Endodermal cell (in vitro differentiated cells): Measurements from ENCODE around the gene SNX9. TPM values are rescaled to one million over a fixed set of nuclear protein-coding genes. Genes with fewer than 3 reads are reported as not detected.

Experiments
- DNase-seq: peaks from one replicate; pipeline ENCODE4 v3.0.0-alpha.2; 2017
- H3K27ac ChIP-seq: 2 replicates; pipeline ENCODE4 v1.5.1; 2013; ENCODE audit warnings: mild to moderate bottlenecking, low read depth, low read length, moderate library complexity
- H3K27me3 ChIP-seq: 2 replicates; pipeline ENCODE4 v1.6.1; 2013; ENCODE audit warnings: mild to moderate bottlenecking, low read length, moderate library complexity; ENCODE audit not compliant: insufficient read depth, control insufficient read depth, poor library complexity, severe bottlenecking
- H3K36me3 ChIP-seq: 2 replicates; pipeline ENCODE4 v1.7.0; 2013; ENCODE audit warnings: mild to moderate bottlenecking, low read length, moderate library complexity; ENCODE audit not compliant: control insufficient read depth, insufficient read depth
- H3K4me1 ChIP-seq: one replicate; pipeline ENCODE4 v1.7.0; 2013; ENCODE audit warnings: low read length; ENCODE audit not compliant: control insufficient read depth, insufficient read depth
- H3K4me3 ChIP-seq: 2 replicates; pipeline ENCODE4 v1.5.1; 2013; ENCODE audit warnings: mild to moderate bottlenecking, low read length, moderate library complexity
- H3K9ac ChIP-seq: 2 replicates; pipeline ENCODE4 v1.6.1; 2013; ENCODE audit warnings: mild to moderate bottlenecking, low read length, moderate library complexity; ENCODE audit not compliant: poor library complexity, severe bottlenecking; ENCODE audit errors: extremely low read depth
- H3K9me3 ChIP-seq: 2 replicates; pipeline ENCODE4 v1.6.1; 2013; ENCODE audit warnings: mild to moderate bottlenecking, low read length, moderate library complexity; ENCODE audit not compliant: control insufficient read depth
- H3K27ac Mint-ChIP-seq: 2 replicates; pipeline ENCODE4 v1.8.0; 2020; ENCODE audit warnings: mixed read lengths
- H3K27me3 Mint-ChIP-seq: 2 replicates; pipeline ENCODE4 v1.8.0; 2021; ENCODE audit warnings: mild to moderate bottlenecking, mixed read lengths; ENCODE audit not compliant: insufficient read depth
- H3K36me3 Mint-ChIP-seq: 2 replicates; pipeline ENCODE4 v1.8.0; 2020; ENCODE audit warnings: low read depth, mixed read lengths
- H3K4me1 Mint-ChIP-seq: 2 replicates; pipeline ENCODE4 v1.8.0; 2020; ENCODE audit warnings: mixed read lengths
- H3K4me3 Mint-ChIP-seq: 2 replicates; pipeline ENCODE4 v1.8.0; 2020; ENCODE audit warnings: mild to moderate bottlenecking, moderate library complexity, mixed read lengths
- H3K9me3 Mint-ChIP-seq: 2 replicates; pipeline ENCODE4 v1.8.0; 2020; ENCODE audit warnings: mild to moderate bottlenecking, mixed read lengths
- CTCF ChIP-seq: fragments of 200-600 bp; sonication (generic); conservative IDR thresholded peaks from 2 replicates; pipeline ENCODE4 v1.5.0; 2021; ENCODE audit warnings: antibody characterized with exemption, mild to moderate bottlenecking
- WGBS, 2 experiments: methylation state at CpG; one replicate each; pipeline versions ENCODE4 v1.1.5 to v1.1.7; 2013; ENCODE audit warnings: missing lambda C conversion rate in 2 of 2, mixed read lengths in 1 of 2; ENCODE audit not compliant: insufficient coverage in 1 of 2, insufficient read length in 1 of 2; 5-methylcytosine and 5-hydroxymethylcytosine counted together
- total RNA-seq, 2 donors: library from RNA; stranded (reverse); fragmentation: NEBNext Ultra II Directional in 1 of 2; extraction: Animal tissue kit (Norgen Biotek cat#: 25700) in 1 of 2; gene quantifications; 2 replicates in 1 of 2; 3 replicates in 1 of 2; pipeline ENCODE4 v1.2.1, GENCODE V29; 2021

The SNX9 gene
- total RNA-seq, 2 donors from 2014 or later: 30.6 to 33.0 TPM

- Mint-ChIP-seq H3K27ac (no peak overlapping the region), H3K36me3 (peaks cover 86% of the 10 kb centered on the region), H3K4me3 (no peak overlapping the region), H3K9me3 (peaks cover 2% of the 10 kb centered on the region), H3K27me3 (no peaks in the 10 kb centered on the region), H3K4me1 (peaks cover 8% of the 10 kb centered on the region)
- no peak overlapping the region for H3K9ac ChIP-seq
- 90 to 100% methylated on average over 1 to 4 of the region's 4 CpGs for WGBS, 2 experiments
- H3K9me3 ChIP-seq: peaks cover 13% of the 10 kb centered on the region
- H3K27me3 ChIP-seq: no peaks in the 10 kb centered on the region
- no peak for DNase-seq
- H3K4me3 ChIP-seq: no peak overlapping the region
- no peaks in the 10 kb centered on the region for H3K4me1 ChIP-seq
- H3K27ac ChIP-seq: no peak overlapping the region
- peaks cover 90% of the 10 kb centered on the region for H3K36me3 ChIP-seq
- no peak for TF ChIP-seq CTCF
Observed at GRCh38 chr6:157921685-157922367, 98.8 kb downstream of the SNX9 start.

GRCh38 chr6:157925771-157926170 lies 102.7 kb downstream of the SNX9 start:
- H3K36me3 Mint-ChIP-seq: peaks cover 88% of the 10 kb centered on the region
- no peaks in the 10 kb centered on the region for H3K4me1 ChIP-seq
- H3K36me3 ChIP-seq: peaks cover 90% of the 10 kb centered on the region
- H3K9me3 ChIP-seq: no peaks in the 10 kb centered on the region
- no peaks in the 10 kb centered on the region for H3K27me3 Mint-ChIP-seq
- peak; percentile 15 for TF ChIP-seq CTCF
- no peak overlapping the region for H3K9ac ChIP-seq
- H3K4me3 Mint-ChIP-seq: no peak overlapping the region
- H3K27me3 ChIP-seq: no peaks in the 10 kb centered on the region
- H3K4me3 ChIP-seq: no peak overlapping the region
- H3K9me3 Mint-ChIP-seq: peaks cover 2% of the 10 kb centered on the region
- no peak for DNase-seq
- 87% methylated on average over 2 of the region's 2 CpGs; no CpG with 5 or more reads in 1 of the 2 experiments for WGBS, 2 experiments
- H3K27ac Mint-ChIP-seq: peak overlapping the region; percentile 49
- H3K27ac ChIP-seq: no peak overlapping the region
- peaks cover 9% of the 10 kb centered on the region for H3K4me1 Mint-ChIP-seq

GRCh38 chr6:157927011-157927410 lies 104.0 kb downstream of the SNX9 start:
- Mint-ChIP-seq H3K9me3 (peaks cover 2% of the 10 kb centered on the region), H3K4me3 (no peak overlapping the region), H3K4me1 (peaks cover 9% of the 10 kb centered on the region), H3K27ac (peak overlapping the region; percentile 17), H3K36me3 (peaks cover 87% of the 10 kb centered on the region), H3K27me3 (no peaks in the 10 kb centered on the region)
- Histone ChIP-seq H3K27ac (no peak overlapping the region), H3K9ac (no peak overlapping the region), H3K4me1 (no peaks in the 10 kb centered on the region), H3K4me3 (no peak overlapping the region), H3K27me3 (no peaks in the 10 kb centered on the region), H3K9me3 (no peaks in the 10 kb centered on the region), H3K36me3 (peaks cover 90% of the 10 kb centered on the region)
- WGBS, 2 experiments: 96 to 100% methylated on average over 2 to 7 of the region's 7 CpGs
- no peak for DNase-seq
- no peak for TF ChIP-seq CTCF
